Spleen (tissue), 7 donors: ENCODE results near the gene NSL1.
"Not testable (repeated sequence)": the region's sequence is repeated elsewhere in the genome, so short reads cannot be mapped to it uniquely, and the experiment has no call there.

Experiments
- POLR2A ChIP-seq, 3 donors: fragments of 450-650 bp; IDR thresholded peaks; one replicate each; pipeline ENCODE4 v1.5.1; 2017; ENCODE audit warnings: antibody characterized with exemption in 3 of 3, mild to moderate bottlenecking in 1 of 3
- POLR2AphosphoS5 ChIP-seq, 3 donors: sonication (generic); formaldehyde crosslinking; IDR thresholded peaks; one replicate each; pipeline ENCODE4 v1.5.1; 2017; ENCODE audit warnings: antibody characterized with exemption in 3 of 3
- TF ChIP-seq, protein P1 (sequence below), 11 experiments: fragments of 200-600 bp in 7 of 11; fragments of 450-650 bp in 4 of 11; sonication (generic) in 4 of 11; IDR thresholded peaks in 8 of 11; conservative IDR thresholded peaks in 3 of 11; 1 replicate in 7 of 11; 2 replicates in 4 of 11; pipeline versions ENCODE4 v1.4.0 to v1.8.0; 2016 to 2021; ENCODE audit warnings: antibody characterized with exemption in 11 of 11, inconsistent platforms in 4 of 11, mild to moderate bottlenecking in 1 of 11
- donor health status: DM: no; HTN: no; CAD: no; lungs with moderate emphysema.
- donor health status: DM: no; HTN: no; CAD: no.
- donor health status: DM: no; HTN: no; CAD: no.

DNA sequence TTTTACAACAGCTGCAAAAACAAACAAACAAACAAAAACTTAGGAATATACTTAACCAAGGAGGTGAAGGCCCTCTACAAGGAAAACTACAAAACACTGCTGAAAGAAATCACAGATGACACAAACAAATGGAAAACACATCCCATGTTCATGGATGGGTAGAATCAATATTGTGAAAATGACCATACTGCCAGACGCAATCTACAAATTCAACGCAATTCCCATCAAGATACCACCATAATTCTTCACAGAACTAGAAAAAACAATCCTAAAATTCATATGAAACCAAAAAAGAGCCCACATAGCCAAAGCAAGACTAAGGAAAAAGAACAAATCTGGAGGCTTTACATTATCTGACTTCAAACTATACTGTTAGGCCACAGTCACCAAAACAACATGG, 24.8 kb downstream of the NSL1 start:
- TF ChIP-seq, protein P1, sequence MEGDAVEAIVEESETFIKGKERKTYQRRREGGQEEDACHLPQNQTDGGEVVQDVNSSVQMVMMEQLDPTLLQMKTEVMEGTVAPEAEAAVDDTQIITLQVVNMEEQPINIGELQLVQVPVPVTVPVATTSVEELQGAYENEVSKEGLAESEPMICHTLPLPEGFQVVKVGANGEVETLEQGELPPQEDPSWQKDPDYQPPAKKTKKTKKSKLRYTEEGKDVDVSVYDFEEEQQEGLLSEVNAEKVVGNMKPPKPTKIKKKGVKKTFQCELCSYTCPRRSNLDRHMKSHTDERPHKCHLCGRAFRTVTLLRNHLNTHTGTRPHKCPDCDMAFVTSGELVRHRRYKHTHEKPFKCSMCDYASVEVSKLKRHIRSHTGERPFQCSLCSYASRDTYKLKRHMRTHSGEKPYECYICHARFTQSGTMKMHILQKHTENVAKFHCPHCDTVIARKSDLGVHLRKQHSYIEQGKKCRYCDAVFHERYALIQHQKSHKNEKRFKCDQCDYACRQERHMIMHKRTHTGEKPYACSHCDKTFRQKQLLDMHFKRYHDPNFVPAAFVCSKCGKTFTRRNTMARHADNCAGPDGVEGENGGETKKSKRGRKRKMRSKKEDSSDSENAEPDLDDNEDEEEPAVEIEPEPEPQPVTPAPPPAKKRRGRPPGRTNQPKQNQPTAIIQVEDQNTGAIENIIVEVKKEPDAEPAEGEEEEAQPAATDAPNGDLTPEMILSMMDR (IDR thresholded peaks at IDR 0.05 in 8 of 11, conservative IDR thresholded peaks at IDR 0.05 in 3 of 11), result not testable (repeated sequence)
- TF ChIP-seq POLR2AphosphoS5, POLR2A (IDR thresholded peaks at IDR 0.05): not testable (repeated sequence)
